GM12874 (cell line): Measurements from ENCODE around the gene ATP5IF1.

Source experiments
- CTCF ChIP-seq: IDR thresholded peaks from 2 replicates; pipeline ENCODE4 v1.5.1; 2011; ENCODE audit warnings: low read depth, mild to moderate bottlenecking, control low read depth, low read length, moderate library complexity; ENCODE audit not compliant: insufficient read depth

The ATP5IF1 gene

GRCh38 chr1:28281608-28282425 is 45.9 kb downstream of the ATP5IF1 start:
- TF ChIP-seq CTCF, result no peak

- no peak for TF ChIP-seq CTCF
These were observed 46.8 kb downstream of the ATP5IF1 start for GRCh38 chr1:28282426-28283407.

- no peak for TF ChIP-seq CTCF
These were observed 50.2 kb downstream of the ATP5IF1 start for GRCh38 chr1:28286111-28286510.
